GM18861 (cell line): ENCODE measurements around the gene TNS1.

ENCODE experiments used
- ATAC-seq: cut with Tn5 transposase; IDR thresholded peaks from one replicate; pipeline ENCODE4 v1.9.1; 2021; ENCODE audit not compliant: unreplicated experiment

TNS1 gene

DNA sequence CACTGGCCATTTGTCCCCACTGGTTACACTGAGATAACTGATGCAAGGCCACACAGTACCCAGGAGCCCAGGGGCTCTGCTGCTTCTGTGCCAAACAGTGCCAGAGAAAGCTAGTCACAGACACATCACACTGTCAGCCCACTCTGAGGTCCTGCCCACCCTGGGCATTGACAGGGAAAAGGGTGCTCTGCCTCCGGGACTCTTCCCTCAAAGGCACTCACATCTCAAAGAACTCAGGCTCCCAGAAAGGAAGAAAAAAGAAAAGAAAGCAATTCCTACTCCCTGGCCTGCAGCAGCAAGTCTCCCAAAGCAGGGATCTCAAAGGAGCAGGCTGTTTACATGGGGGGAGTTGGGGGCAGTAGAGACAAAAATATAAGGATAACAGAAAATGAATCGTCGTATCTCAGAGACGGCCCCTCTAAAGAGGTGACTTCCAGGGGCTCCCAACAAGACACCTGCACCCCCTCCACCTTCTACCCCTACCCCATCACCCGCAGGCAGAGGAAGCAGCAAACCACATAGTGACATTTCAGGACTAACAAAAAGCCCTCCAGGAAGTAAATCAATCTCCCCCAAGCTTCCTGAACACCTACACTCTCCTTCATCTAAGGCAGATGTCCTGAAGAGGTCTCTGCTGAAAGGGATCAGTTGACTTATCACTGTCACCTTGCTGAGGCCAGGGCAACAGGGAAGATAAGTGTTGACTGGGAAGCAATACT, 247.6 kb downstream of the TNS1 start:
- ATAC-seq = no peak

GRCh38 chr2:217753460-217754200, 249.2 kb downstream of the TNS1 start:
- ATAC-seq = no peak

DNA sequence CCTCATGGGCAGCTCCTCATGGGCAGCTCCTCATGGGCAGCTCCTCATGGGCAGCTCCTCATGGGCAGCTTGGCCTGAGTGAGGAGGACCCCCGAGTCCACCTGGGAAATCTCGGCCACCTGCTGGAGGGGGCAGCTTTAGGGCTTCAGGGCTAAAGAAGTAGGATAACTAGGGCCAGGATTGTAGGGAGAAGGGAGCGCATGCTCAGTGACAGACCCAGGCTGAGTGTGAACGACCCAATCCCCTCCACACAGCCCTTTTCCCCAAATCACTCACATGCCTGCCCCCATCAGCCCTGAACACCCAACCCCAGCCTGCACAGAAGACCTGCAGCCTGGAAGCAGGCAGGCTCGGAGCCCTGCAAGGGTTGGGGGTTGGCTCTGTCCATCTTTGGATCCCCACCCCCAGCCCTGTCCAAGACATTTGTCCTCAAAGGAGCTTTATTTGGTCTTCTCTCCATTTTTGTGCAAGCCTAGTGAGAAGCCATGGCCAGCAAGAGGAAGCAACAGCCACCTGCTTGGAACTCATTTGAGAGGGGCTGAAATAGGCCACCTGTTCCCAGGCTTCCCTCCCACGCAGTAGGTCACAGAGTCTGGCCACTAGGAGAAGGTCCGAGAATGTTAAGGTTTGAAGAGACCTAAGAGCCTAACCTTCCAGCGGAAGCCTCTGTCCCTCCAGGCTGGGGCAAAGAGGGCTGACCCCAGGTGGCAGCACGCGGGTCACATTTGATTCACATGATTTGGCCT, 249.9 kb downstream of the TNS1 start:
- ATAC-seq = no peak

- ATAC-seq = no peak
These were observed 250.8 kb downstream of the TNS1 start for GRCh38 chr2:217751952-217752351.

GRCh38 chr2:217751192-217751591, 251.6 kb downstream of the TNS1 start:
- ATAC-seq = no peak
